Uterus (tissue), 4 donors: ENCODE measurements around the gene SENP3. TPM values are rescaled to one million over a fixed set of nuclear protein-coding genes. Genes with fewer than 3 reads are reported as not detected.

ENCODE experiments used
- DNase-seq, 2 donors: peaks; one replicate each; pipeline ENCODE4 v3.0.0-alpha.2; 2019 to 2020
- H3K27ac ChIP-seq, 2 donors: fragments of 200-600 bp; sonication (generic); 1 replicate in 1 of 2; 2 replicates in 1 of 2; pipeline ENCODE4 v1.5.1; 2016 to 2018
- H3K27me3 ChIP-seq, 2 donors: fragments of 200-600 bp; sonication (generic); one replicate each; pipeline ENCODE4 v1.5.1; 2018 to 2019; ENCODE audit warnings: control low read depth in 1 of 2
- H3K36me3 ChIP-seq, 2 donors: fragments of 200-600 bp; sonication (generic); one replicate each; pipeline ENCODE4 v1.5.1; 2019; ENCODE audit warnings: control low read depth in 1 of 2
- H3K4me1 ChIP-seq, 2 donors: fragments of 200-600 bp; sonication (generic); one replicate each; pipeline ENCODE4 v1.5.1; 2018 to 2019; ENCODE audit warnings: control low read depth in 1 of 2
- H3K4me3 ChIP-seq, 2 donors: fragments of 200-600 bp; sonication (generic); 1 replicate in 1 of 2; 2 replicates in 1 of 2; pipeline ENCODE4 v1.5.1; 2018 to 2019; ENCODE audit warnings: mild to moderate bottlenecking in 1 of 2
- H3K9me3 ChIP-seq, 2 donors: fragments of 200-600 bp; sonication (generic); one replicate each; pipeline ENCODE4 v1.5.1; 2019; ENCODE audit warnings: control low read depth in 1 of 2
- CTCF ChIP-seq, 4 experiments: fragments of 200-600 bp in 2 of 4; fragments of 450-650 bp in 2 of 4; sonication (generic) in 2 of 4; IDR thresholded peaks; one replicate each; pipeline ENCODE4 v1.5.1; 2016 to 2019; ENCODE audit warnings: antibody characterized with exemption in 4 of 4, mild to moderate bottlenecking in 2 of 4, moderate library complexity in 1 of 4
- POLR2A ChIP-seq, 2 donors: fragments of 450-650 bp; IDR thresholded peaks; one replicate each; pipeline ENCODE4 v1.6.1; 2016; ENCODE audit warnings: antibody characterized with exemption in 2 of 2, mild to moderate bottlenecking in 1 of 2, moderate library complexity in 1 of 2
- intact Hi-C: fragments of 100-400 bp; cut with DNase I; formaldehyde crosslinking; loops from one replicate; pipeline ENCODE4 v1.15.1; 2023; ENCODE audit warnings: low total_unique reads
- total RNA-seq, 4 donors: library from RNA; depleted of rRNA in 3 of 4; stranded (reverse); fragments of >200 nt in 3 of 4; gene quantifications; one replicate each; pipeline versions ENCODE4 v1.1.0 to v1.2.4, GENCODE V29; 2014 to 2023
- donor health status: DM: yes; HTN: yes; CAD: no.

SENP3 gene
- total RNA-seq, 4 donors from 2014 or later, result 45.9 to 106 (median 59.5) TPM

- Histone ChIP-seq H3K27ac (no peak overlapping the region), H3K27me3 (no peaks in the 10 kb centered on the region), H3K4me1 (peaks cover 0 to 5% of the 10 kb centered on the region in 2 donors), H3K4me3 (no peak overlapping the region), H3K9me3 (no peaks in the 10 kb centered on the region), H3K36me3 (no peaks in the 10 kb centered on the region)
- TF ChIP-seq CTCF (IDR thresholded peaks at IDR 0.05) (no peak), POLR2A (IDR thresholded peaks at IDR 0.05) (no peak)
- no peak for DNase-seq
- intact Hi-C loops, result no loop called here
These were observed 45.7 kb upstream of the SENP3 start for GRCh38 chr17:7515911-7516610.

GRCh38 chr17:7523033-7523432 is 38.7 kb upstream of the SENP3 start:
- Histone ChIP-seq H3K36me3 (no peaks in the 10 kb centered on the region), H3K4me1 (no peaks in the 10 kb centered on the region), H3K27me3 (no peaks in the 10 kb centered on the region), H3K27ac (no peak overlapping the region), H3K4me3 (no peak overlapping the region), H3K9me3 (no peaks in the 10 kb centered on the region)
- no peak for TF ChIP-seq POLR2A (IDR thresholded peaks at IDR 0.05)
- peak in 3 of 4 experiments; percentile 9 to 29 (median 27) for TF ChIP-seq CTCF (IDR thresholded peaks at IDR 0.05)
- no peak for DNase-seq
- intact Hi-C loops, result no loop called here

- peaks cover 0 to 5% of the 10 kb centered on the region in 2 donors for H3K9me3 ChIP-seq
- no peak overlapping the region for H3K27ac ChIP-seq
- H3K4me1 ChIP-seq, result no peaks in the 10 kb centered on the region
- TF ChIP-seq POLR2A (IDR thresholded peaks at IDR 0.05) (no peak), CTCF (IDR thresholded peaks at IDR 0.05) (no peak)
- no peak overlapping the region for H3K4me3 ChIP-seq
- H3K27me3 ChIP-seq, result no peaks in the 10 kb centered on the region
- DNase-seq, result no peak
- intact Hi-C loops, result no loop called here
- H3K36me3 ChIP-seq, result no peaks in the 10 kb centered on the region
These were observed 32.9 kb upstream of the SENP3 start for GRCh38 chr17:7528842-7529241.

GRCh38 chr17:7530023-7530900 is 31.5 kb upstream of the SENP3 start:
- no peaks in the 10 kb centered on the region for H3K4me1 ChIP-seq
- DNase-seq, result no peak
- H3K9me3 ChIP-seq, result peaks cover 0 to 5% of the 10 kb centered on the region in 2 donors
- H3K27ac ChIP-seq, result no peak overlapping the region
- H3K4me3 ChIP-seq, result no peak overlapping the region
- intact Hi-C loops, result no loop called here
- no peaks in the 10 kb centered on the region for H3K36me3 ChIP-seq
- no peaks in the 10 kb centered on the region for H3K27me3 ChIP-seq
- no peak for TF ChIP-seq POLR2A (IDR thresholded peaks at IDR 0.05)

GRCh38 chr17:7538050-7538449 is 23.7 kb upstream of the SENP3 start:
- H3K9me3 ChIP-seq, result no peaks in the 10 kb centered on the region
- H3K4me1 ChIP-seq, result no peaks in the 10 kb centered on the region
- H3K4me3 ChIP-seq, result no peak overlapping the region
- no peak for DNase-seq
- intact Hi-C loops, result no loop called here
- no peak overlapping the region for H3K27ac ChIP-seq
- H3K27me3 ChIP-seq, result no peaks in the 10 kb centered on the region
- H3K36me3 ChIP-seq, result no peaks in the 10 kb centered on the region
- no peak for TF ChIP-seq CTCF (IDR thresholded peaks at IDR 0.05)
